SK-N-SH treated with all-trans-retinoic acid at 6 μM for 48 hours (cell line): ENCODE results near the gene ANP32A.

Source experiments
- ARNTL ChIP-seq: fragments of 450-650 bp; formaldehyde crosslinking; IDR thresholded peaks from 2 replicates; pipeline ENCODE4 v1.5.0; 2020; ENCODE audit warnings: low read depth, mild to moderate bottlenecking, moderate library complexity, borderline replicate concordance
- BACH2 ChIP-seq: fragments of 250-450 bp; sonication (Bioruptor Pico); IDR thresholded peaks from 2 replicates; pipeline ENCODE4 v1.9.0; 2021; ENCODE audit warnings: mild to moderate bottlenecking, borderline replicate concordance
- GLIS3 ChIP-seq: fragments of 250-450 bp; sonication (Bioruptor Pico); IDR thresholded peaks from 2 replicates; pipeline ENCODE4 v1.5.0; 2020; ENCODE audit warnings: mild to moderate bottlenecking, moderate library complexity
- ISL1 ChIP-seq: fragments of 250-450 bp; sonication (Bioruptor Pico); IDR thresholded peaks from 2 replicates; pipeline ENCODE4 v2.1.2; 2022; ENCODE audit warnings: mild to moderate bottlenecking, moderate library complexity
- RARB ChIP-seq: fragments of 250-450 bp; sonication (Bioruptor Pico); IDR thresholded peaks from 2 replicates; pipeline ENCODE4 v1.8.0; 2021; ENCODE audit warnings: mild to moderate bottlenecking, moderate library complexity
- TCF4 ChIP-seq: fragments of 250-450 bp; sonication (Bioruptor Pico); IDR thresholded peaks from 2 replicates; pipeline ENCODE4 v1.8.0; 2021; ENCODE audit warnings: mild to moderate bottlenecking, moderate library complexity, borderline replicate concordance
- TOX ChIP-seq: fragments of 250-450 bp; sonication (Bioruptor Pico); IDR thresholded peaks from 2 replicates; pipeline ENCODE4 v1.8.0; 2021; ENCODE audit warnings: mild to moderate bottlenecking, moderate library complexity, borderline replicate concordance
- ZFP3 ChIP-seq: fragments of 250-450 bp; sonication (Bioruptor Pico); IDR thresholded peaks from 2 replicates; pipeline ENCODE4 v1.5.0; 2020; ENCODE audit warnings: mild to moderate bottlenecking, moderate library complexity
- ZFP30 ChIP-seq: fragments of 450-650 bp; formaldehyde crosslinking; IDR thresholded peaks from 2 replicates; pipeline ENCODE4 v1.5.0; 2022; ENCODE audit warnings: mild to moderate bottlenecking, moderate library complexity
- ZNF565 ChIP-seq: fragments of 450-650 bp; formaldehyde crosslinking; conservative IDR thresholded peaks from 2 replicates; pipeline ENCODE4 v1.5.0; 2020; ENCODE audit warnings: low read depth, mild to moderate bottlenecking, moderate library complexity
- TF ChIP-seq, protein P1 (sequence below): fragments of 250-450 bp; sonication (Bioruptor Pico); IDR thresholded peaks from 2 replicates; pipeline ENCODE4 v1.5.0; 2020; ENCODE audit warnings: mild to moderate bottlenecking, moderate library complexity
- TF ChIP-seq, protein P2 (sequence below): fragments of 250-450 bp; sonication (Bioruptor Pico); IDR thresholded peaks from 2 replicates; pipeline ENCODE4 v1.8.0; 2020; ENCODE audit warnings: mild to moderate bottlenecking, moderate library complexity, borderline replicate concordance
- TF ChIP-seq, protein P3 (sequence below): fragments of 250-450 bp; sonication (Bioruptor Pico); IDR thresholded peaks from 2 replicates; pipeline ENCODE4 v1.8.0; 2021; ENCODE audit warnings: low read depth, mild to moderate bottlenecking, moderate library complexity, borderline replicate concordance

DNA sequence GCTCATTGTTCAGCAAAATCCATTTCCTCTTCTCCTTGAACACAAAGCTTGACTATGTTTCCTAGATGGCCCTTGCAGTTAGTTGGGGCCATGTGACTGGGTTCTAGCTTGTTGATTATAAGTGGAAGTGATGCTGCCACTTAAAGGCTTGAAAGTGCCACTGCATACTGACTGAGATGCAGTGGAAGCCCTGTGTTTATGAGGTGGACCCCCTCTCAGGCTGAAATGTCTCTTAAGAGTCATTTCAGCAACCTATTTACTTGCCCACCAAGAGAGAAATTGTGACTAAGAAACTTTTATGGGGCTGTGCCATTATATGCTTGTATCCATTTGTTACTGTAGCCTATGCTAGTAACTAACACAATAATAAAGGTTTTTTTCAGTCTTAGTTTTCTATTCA is 8.4 kb upstream of the ANP32A start:
- TF ChIP-seq, protein P1, sequence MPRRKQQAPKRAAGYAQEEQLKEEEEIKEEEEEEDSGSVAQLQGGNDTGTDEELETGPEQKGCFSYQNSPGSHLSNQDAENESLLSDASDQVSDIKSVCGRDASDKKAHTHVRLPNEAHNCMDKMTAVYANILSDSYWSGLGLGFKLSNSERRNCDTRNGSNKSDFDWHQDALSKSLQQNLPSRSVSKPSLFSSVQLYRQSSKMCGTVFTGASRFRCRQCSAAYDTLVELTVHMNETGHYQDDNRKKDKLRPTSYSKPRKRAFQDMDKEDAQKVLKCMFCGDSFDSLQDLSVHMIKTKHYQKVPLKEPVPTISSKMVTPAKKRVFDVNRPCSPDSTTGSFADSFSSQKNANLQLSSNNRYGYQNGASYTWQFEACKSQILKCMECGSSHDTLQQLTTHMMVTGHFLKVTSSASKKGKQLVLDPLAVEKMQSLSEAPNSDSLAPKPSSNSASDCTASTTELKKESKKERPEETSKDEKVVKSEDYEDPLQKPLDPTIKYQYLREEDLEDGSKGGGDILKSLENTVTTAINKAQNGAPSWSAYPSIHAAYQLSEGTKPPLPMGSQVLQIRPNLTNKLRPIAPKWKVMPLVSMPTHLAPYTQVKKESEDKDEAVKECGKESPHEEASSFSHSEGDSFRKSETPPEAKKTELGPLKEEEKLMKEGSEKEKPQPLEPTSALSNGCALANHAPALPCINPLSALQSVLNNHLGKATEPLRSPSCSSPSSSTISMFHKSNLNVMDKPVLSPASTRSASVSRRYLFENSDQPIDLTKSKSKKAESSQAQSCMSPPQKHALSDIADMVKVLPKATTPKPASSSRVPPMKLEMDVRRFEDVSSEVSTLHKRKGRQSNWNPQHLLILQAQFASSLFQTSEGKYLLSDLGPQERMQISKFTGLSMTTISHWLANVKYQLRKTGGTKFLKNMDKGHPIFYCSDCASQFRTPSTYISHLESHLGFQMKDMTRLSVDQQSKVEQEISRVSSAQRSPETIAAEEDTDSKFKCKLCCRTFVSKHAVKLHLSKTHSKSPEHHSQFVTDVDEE, result no peak
- TF ChIP-seq, protein P2, sequence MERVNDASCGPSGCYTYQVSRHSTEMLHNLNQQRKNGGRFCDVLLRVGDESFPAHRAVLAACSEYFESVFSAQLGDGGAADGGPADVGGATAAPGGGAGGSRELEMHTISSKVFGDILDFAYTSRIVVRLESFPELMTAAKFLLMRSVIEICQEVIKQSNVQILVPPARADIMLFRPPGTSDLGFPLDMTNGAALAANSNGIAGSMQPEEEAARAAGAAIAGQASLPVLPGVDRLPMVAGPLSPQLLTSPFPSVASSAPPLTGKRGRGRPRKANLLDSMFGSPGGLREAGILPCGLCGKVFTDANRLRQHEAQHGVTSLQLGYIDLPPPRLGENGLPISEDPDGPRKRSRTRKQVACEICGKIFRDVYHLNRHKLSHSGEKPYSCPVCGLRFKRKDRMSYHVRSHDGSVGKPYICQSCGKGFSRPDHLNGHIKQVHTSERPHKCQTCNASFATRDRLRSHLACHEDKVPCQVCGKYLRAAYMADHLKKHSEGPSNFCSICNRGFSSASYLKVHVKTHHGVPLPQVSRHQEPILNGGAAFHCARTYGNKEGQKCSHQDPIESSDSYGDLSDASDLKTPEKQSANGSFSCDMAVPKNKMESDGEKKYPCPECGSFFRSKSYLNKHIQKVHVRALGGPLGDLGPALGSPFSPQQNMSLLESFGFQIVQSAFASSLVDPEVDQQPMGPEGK, result no peak
- TF ChIP-seq RARB (CRISPR knock-in tag) (no peak), BACH2 (CRISPR knock-in tag) (no peak), ISL1 (CRISPR knock-in tag) (no peak), ZFP3 (CRISPR knock-in tag) (no peak), TOX (CRISPR knock-in tag) (no peak), ZNF565 (CRISPR knock-in tag) (no peak), GLIS3 (CRISPR knock-in tag) (no peak), ARNTL (CRISPR knock-in tag) (no peak), TCF4 (CRISPR knock-in tag) (no peak), ZFP30 (CRISPR knock-in tag) (no peak)
- TF ChIP-seq, protein P3, sequence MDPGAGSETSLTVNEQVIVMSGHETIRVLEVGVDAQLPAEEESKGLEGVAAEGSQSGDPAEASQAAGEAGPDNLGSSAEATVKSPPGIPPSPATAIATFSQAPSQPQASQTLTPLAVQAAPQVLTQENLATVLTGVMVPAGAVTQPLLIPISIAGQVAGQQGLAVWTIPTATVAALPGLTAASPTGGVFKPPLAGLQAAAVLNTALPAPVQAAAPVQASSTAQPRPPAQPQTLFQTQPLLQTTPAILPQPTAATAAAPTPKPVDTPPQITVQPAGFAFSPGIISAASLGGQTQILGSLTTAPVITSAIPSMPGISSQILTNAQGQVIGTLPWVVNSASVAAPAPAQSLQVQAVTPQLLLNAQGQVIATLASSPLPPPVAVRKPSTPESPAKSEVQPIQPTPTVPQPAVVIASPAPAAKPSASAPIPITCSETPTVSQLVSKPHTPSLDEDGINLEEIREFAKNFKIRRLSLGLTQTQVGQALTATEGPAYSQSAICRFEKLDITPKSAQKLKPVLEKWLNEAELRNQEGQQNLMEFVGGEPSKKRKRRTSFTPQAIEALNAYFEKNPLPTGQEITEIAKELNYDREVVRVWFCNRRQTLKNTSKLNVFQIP, result no peak
